ENCODE results near the gene PCTP. TPM values are rescaled to one million over a fixed set of nuclear protein-coding genes. Genes with fewer than 3 reads are reported as not detected.

The PCTP gene
- total and polyA plus RNA-seq, 3 donors from 2014 or later: 22.6 to 32.0 (median 24.0) TPM

GRCh38 chr17:55820675-55821074 lies 69.8 kb downstream of the PCTP start:
- H3K27me3 ChIP-seq: no peaks in the 10 kb centered on the region
- TF ChIP-seq POLR2A (IDR thresholded peaks at IDR 0.05) (no peak), CTCF (IDR thresholded peaks at IDR 0.05) (no peak)
- no peak for DNase-seq
- H3K4me3 ChIP-seq: no peak overlapping the region
- H3K4me1 ChIP-seq: no peaks in the 10 kb centered on the region
- no peak overlapping the region for H3K27ac ChIP-seq
- intact Hi-C loops (cut with DNase I; ENCODE audit: low total_unique reads): no loop called here
- no peaks in the 10 kb centered on the region for H3K9me3 ChIP-seq
- no peaks in the 10 kb centered on the region for H3K36me3 ChIP-seq (ENCODE audit: low read depth, missing control alignments)

- WGBS, 2 donors: 54 to 65% methylated on average over 4 of the region's 4 CpGs
These were observed 71.2 kb downstream of the PCTP start for GRCh38 chr17:55822028-55822427.

DNA sequence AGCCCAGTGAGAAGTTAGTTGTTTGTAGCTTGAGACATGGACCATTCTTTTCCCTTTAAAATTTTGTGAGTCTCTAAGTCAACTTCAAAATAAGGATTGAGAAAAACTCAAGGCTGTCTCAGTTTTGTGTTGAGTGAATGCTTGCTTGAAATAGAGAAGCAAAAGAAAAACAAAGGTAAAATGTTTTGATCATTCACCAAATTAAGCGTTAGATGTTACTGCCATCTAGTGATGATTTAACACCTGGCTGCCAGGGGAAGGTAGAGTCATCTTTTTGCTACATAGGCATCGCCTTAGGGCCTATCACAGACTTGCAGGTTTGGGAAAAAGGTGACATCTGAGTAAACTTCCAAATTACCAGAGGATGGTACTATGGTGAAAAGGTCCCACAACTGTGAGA lies 74.4 kb downstream of the PCTP start:
- Histone ChIP-seq H3K9me3 (no peaks in the 10 kb centered on the region), H3K36me3 (ENCODE audit: low read depth, missing control alignments) (no peaks in the 10 kb centered on the region), H3K27me3 (no peaks in the 10 kb centered on the region), H3K4me1 (no peaks in the 10 kb centered on the region), H3K27ac (no peak overlapping the region), H3K4me3 (no peak overlapping the region)
- TF ChIP-seq POLR2A (IDR thresholded peaks at IDR 0.05) (no peak), CTCF (IDR thresholded peaks at IDR 0.05) (no peak)
- 77 to 81% methylated on average over 2 of the region's 2 CpGs for WGBS, 2 donors
- DNase-seq: no peak
- intact Hi-C loops (cut with DNase I; ENCODE audit: low total_unique reads): no loop called here

More at GRCh38 chr17:55822028-55822427, 71.2 kb downstream of the PCTP start:
- no peak overlapping the region for H3K27ac ChIP-seq
- no peaks in the 10 kb centered on the region for H3K4me1 ChIP-seq
- no peaks in the 10 kb centered on the region for H3K9me3 ChIP-seq
- TF ChIP-seq POLR2A (IDR thresholded peaks at IDR 0.05): no peak
- TF ChIP-seq CTCF (IDR thresholded peaks at IDR 0.05): no peak
- intact Hi-C loops (cut with DNase I; ENCODE audit: low total_unique reads): no loop called here
- no peaks in the 10 kb centered on the region for H3K36me3 ChIP-seq (ENCODE audit: low read depth, missing control alignments)
- no peak overlapping the region for H3K4me3 ChIP-seq
- H3K27me3 ChIP-seq: no peaks in the 10 kb centered on the region
- DNase-seq: no peak

Other genes with a start within 250 kb of the PCTP start
- gene SMIM36, start 239.6 kb upstream of the PCTP start, total RNA-seq: 1 to 10 TPM in 1 of 2 donors, under 1 TPM in 1; 0.55 to 9.5 TPM
- gene SMIM36, start 239.6 kb upstream of the PCTP start, polyA plus RNA-seq (ENCODE audit: insufficient read depth, low read depth, low replicate concordance): 26.0 TPM
- gene TMEM100, start 28.2 kb upstream of the PCTP start, total RNA-seq: 1 to 10 TPM; 3.1 to 4.4 TPM
- gene TMEM100, start 28.2 kb upstream of the PCTP start, polyA plus RNA-seq (ENCODE audit: insufficient read depth, low read depth, low replicate concordance): 5.8 TPM

Data from testis (tissue), 3 donors.